Retinal pigment epithelial cell (primary cell): ENCODE data around the gene ZNF597.

Experiments used
- DNase-seq: peaks from one replicate; pipeline ENCODE4 v3.0.0-alpha.2; 2010; ENCODE audit warnings: low read depth
- H3K4me3 ChIP-seq: 2 replicates; pipeline ENCODE4 v1.5.1; 2011; ENCODE audit warnings: mild to moderate bottlenecking, low read length, control low read depth, moderate library complexity
- CTCF ChIP-seq: conservative IDR thresholded peaks from 2 replicates; pipeline ENCODE4 v1.5.1; 2011; ENCODE audit warnings: low read depth, low read length, control low read depth, inconsistent platforms

ZNF597 gene

GRCh38 chr16:3465911-3466584 lies 22.7 kb upstream of the ZNF597 start:
- no peak for DNase-seq
- no peak for TF ChIP-seq CTCF
- no peak overlapping the region for H3K4me3 ChIP-seq

GRCh38 chr16:3465301-3465700 lies 22.0 kb upstream of the ZNF597 start:
- H3K4me3 ChIP-seq = no peak overlapping the region
- no peak for TF ChIP-seq CTCF
- DNase-seq = no peak

GRCh38 chr16:3461151-3461550 lies 17.8 kb upstream of the ZNF597 start:
- H3K4me3 ChIP-seq = no peak overlapping the region
- DNase-seq = no peak
- peak; percentile 31 for TF ChIP-seq CTCF

- no peak for DNase-seq
- no peak for TF ChIP-seq CTCF
- no peak overlapping the region for H3K4me3 ChIP-seq
These were observed 17.3 kb upstream of the ZNF597 start for GRCh38 chr16:3460585-3460984.

GRCh38 chr16:3460121-3460520 lies 16.8 kb upstream of the ZNF597 start:
- no peak for TF ChIP-seq CTCF
- no peak for DNase-seq
- H3K4me3 ChIP-seq = no peak overlapping the region

GRCh38 chr16:3459401-3460090 lies 16.2 kb upstream of the ZNF597 start:
- peak overlapping the region; percentile 87 for H3K4me3 ChIP-seq
- no peak for TF ChIP-seq CTCF
- no peak for DNase-seq

GRCh38 chr16:3458852-3459361 lies 15.6 kb upstream of the ZNF597 start:
- TF ChIP-seq CTCF = no peak
- H3K4me3 ChIP-seq = peak overlapping the region; percentile 87
- DNase-seq = no peak
